Activated CD4-positive, alpha-beta T cell treated with anti-CD3 and anti-CD28 coated beads, Interleukin-10, Interleukin-2, amounts not matched to agents 100 ng/mL and 50 ng/mL, durations not matched to agents 16 hours and 8 hours (primary cell): ENCODE data around the gene LIX1L.

Source experiments
- DNase-seq: peaks from one replicate; pipeline ENCODE4 v3.0.0-alpha.2; 2020

LIX1L gene

DNA sequence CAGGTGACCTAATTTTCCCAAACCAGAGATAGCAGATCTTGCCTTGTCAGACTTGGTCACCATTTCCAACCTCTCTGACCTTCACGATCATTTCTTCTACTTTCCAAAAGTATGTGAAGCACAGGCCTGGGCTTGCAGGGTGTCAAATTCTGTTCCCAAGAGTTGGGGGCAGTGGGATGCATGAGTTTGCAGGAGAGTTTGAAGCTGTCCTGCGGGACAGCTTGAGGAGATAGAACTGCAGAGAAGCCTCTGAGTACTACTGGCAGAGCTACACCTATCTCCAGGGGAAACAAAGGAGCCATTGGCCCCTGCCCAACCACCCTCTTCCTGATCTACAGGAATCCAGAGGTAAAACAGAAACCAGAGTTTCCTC lies 27.3 kb upstream of the LIX1L start:
- DNase-seq: no peak

DNA sequence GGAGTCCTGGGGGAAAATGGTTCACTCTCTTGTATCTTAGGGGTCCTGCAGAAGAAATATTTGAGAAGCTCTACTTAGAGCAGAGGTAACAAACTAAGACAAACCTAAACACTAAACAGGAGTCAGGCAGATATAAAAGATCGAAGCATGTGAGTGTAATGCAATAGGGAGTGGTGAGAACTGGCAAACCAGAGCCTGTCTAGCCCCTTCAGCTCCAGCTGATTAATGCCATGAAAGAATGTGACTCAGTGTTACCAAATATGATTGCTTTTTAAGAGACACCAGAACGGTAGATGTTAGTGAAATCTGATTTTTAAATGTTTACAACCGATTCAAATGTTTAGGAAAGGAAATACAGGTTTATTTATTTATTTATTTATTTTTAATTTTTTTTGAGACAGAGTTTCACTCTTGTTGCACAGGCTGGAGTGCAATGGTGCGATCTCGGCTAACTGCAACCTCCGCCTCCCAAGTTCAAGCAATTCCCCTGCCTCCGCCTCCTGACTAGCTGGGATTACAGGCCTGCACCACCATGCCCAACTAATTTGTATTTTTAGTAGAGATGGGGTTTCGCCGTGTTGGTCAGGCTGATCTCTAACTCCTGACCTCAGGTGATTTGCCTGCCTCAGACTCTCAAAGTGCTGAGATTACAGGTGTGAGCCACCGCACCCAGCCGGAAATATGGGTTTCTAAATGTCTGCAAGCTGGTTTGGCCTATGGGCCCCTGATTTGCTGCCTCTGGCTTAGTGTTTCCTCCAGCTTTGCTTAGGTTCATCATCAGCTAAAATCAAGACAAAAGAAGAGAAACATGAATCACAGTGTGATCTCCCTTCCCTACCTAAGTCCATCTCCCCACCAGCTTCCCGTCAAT lies 26.4 kb upstream of the LIX1L start:
- DNase-seq: peak; percentile 43

GRCh38 chr1:145983206-145983675 lies 25.4 kb upstream of the LIX1L start:
- no peak for DNase-seq

DNA sequence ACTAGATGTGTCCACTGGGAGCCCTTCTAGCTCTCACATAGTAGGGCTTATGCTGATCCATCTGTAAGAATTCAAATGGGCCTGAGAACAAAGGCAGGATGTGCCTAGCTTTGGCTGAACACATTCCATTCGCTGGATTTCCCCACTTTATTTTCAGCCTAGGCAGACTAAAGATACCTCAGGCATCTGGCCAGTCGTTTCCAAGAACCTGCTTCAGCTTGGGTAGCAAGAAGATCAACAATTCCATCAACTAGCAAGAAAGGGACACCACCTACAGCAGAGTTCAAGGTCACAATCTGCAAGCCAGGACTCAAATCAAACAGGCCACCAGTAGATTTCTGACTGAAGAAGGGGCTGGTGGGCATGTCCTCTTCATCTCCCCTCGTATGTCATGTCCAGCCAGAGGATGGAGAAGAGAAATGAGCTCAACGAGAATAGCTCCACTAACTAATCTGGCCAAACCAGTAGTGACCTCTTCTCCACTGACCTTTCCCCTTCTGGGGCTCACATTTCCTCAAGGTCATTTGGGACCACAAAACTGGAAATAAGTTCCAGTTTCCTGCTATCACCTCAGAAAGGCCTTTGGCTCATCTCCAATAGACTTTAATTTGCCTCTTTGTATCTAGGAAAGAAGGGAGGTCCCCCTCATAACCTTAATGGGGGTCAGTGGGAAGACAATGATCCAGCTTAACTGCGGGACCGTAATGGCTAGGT lies 24.4 kb upstream of the LIX1L start:
- no peak for DNase-seq

GRCh38 chr1:145980457-145980994 lies 22.7 kb upstream of the LIX1L start:
- no peak for DNase-seq

DNA sequence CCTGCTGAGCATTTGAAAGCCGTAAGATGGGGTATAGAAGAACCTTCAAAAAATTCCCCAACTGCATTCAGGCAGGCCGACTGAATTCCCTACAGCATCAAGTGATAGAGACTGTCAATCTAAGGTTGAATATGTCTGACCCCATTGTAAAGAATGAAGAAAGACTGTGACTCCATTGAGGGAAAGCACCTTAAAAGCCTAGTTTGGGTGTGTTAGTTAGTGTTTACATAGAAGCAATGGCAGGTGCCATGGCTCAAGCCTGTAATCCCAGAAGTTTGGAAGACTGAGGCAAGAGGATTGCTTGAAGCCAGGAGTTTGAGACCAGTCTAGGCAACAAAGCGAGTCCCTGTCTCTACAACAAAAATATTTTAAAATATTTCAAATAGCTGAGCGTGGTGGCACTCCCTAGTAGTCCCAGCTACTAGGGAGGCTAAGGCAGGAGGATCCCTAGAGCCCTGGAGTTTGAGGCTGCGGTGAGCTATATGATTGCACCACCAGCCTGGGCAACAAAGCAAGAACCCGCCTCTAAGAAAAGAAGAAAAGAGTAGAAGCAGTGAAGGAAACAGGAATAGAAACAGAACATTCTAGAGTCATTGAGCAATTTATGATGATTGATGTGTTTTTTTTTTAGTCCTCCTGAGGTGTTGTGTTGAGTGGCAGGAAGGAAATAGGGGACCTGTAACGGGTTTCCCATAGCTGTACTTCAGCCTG lies 22.1 kb upstream of the LIX1L start:
- DNase-seq: peak; percentile 63

- DNase-seq: peak; percentile 97
Measured at GRCh38 chr1:145978854-145979745, 21.3 kb upstream of the LIX1L start.

GRCh38 chr1:145978471-145978853 lies 20.6 kb upstream of the LIX1L start:
- DNase-seq: no peak

- peak; percentile 88 for DNase-seq
Measured at GRCh38 chr1:145977486-145978470, 20.0 kb upstream of the LIX1L start.

GRCh38 chr1:145977016-145977415 lies 19.2 kb upstream of the LIX1L start:
- no peak for DNase-seq

- no peak for DNase-seq
Measured at GRCh38 chr1:145975216-145975615, 17.4 kb upstream of the LIX1L start.

- DNase-seq: no peak
Measured at GRCh38 chr1:145974721-145975120, 16.9 kb upstream of the LIX1L start.

DNA sequence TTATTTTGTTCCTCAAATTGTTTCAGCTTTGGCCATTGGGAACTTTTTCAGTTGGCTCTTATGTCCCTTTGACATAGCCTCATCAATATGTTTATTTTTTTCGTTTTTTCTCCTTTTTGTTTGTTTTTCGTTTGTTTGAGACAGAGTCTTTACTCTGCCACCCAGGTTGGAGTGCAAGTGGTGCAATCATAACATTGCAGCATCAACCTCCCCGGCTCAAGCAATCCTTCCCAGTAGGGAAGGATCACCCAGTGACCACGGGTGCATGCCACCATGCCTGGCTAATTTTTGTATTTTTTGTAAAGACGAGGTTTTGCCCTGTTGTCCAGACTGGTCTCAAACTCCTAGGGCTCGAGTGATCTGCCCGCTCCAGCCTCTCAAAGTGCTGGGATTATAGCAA lies 14.8 kb upstream of the LIX1L start:
- DNase-seq: no peak

DNA sequence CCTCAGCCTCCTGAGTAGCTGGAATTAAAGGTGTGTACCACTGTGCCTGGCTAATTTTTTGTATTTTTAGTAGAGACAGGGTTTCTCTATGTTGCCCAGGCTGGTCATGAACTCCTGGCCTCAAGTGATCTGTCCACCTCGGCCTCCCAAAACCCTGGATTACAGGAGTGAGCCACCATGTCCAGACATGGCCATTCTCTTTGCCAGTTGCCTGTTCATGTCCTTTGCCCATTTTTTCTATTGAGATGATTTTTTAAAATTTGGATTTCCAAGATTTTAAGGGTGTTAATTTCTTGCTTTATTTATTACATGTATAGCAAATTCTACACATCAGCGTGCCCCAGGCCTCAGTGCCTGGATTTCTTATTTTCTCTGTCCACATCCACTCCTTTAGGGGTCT lies 9.5 kb upstream of the LIX1L start:
- no peak for DNase-seq

GRCh38 chr1:145965119-145965744 lies 7.4 kb upstream of the LIX1L start:
- no peak for DNase-seq

DNA sequence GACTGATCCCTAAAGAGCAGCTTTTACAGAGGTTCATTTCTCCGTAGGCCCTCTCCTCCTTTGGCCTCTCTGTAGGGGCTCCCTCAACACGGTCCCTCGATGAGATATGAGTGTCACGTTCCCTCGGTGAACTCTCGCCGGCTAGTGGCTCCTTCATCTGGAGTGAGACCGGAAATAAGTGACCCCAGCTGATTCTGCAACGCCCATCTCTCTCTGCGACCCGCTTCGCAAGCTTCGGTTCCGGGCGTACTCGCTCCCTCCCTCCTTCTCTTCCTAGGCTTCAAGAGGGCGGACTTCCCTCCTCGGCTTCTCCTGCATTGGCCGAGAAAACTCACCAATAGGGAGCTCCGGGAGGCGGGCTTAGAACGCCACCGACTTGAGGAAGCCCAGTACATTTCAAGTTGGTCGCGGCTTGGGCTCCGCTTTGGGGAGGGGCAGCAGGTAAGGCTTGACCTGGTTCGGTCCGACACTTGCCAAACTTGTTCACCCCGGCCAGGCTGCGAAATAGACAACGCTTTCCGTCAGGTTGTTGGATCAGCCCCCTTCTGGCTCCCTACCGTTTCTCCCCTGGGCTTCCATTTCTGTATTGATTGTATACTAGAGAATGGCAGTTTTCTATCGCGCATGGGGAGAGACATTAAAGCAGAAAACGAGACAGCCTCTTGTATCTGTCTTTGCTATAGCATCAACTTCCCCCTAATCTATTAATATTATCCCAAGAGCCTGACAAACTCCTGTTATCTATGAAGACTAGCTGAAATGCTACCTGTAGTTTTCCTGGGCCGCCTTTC lies 6.7 kb upstream of the LIX1L start, which contains the start of the genes ANKRD34A and POLR3GL:
TSS of gene ANKRD34A (minus strand) at position 248 of the 791 bp plus-strand sequence. CDS start 2,816 bp downstream, outside the sequence.
TSS of gene POLR3GL (plus strand) at position 363 of the 791 bp plus-strand sequence. CDS start 10,176 bp downstream, outside the sequence.
- peak; percentile 98 for DNase-seq

- no peak for DNase-seq
Measured at GRCh38 chr1:145963265-145964019, 5.6 kb upstream of the LIX1L start.
